ENCODE results near the gene CEACAM18.
A peak's percentile ranks its signal among the peaks of the same experiment; 100 is the strongest.
"Not testable (repeated sequence)": the region's sequence is repeated elsewhere in the genome, so short reads cannot be mapped to it uniquely, and the experiment has no call there.

Gene CEACAM18

DNA sequence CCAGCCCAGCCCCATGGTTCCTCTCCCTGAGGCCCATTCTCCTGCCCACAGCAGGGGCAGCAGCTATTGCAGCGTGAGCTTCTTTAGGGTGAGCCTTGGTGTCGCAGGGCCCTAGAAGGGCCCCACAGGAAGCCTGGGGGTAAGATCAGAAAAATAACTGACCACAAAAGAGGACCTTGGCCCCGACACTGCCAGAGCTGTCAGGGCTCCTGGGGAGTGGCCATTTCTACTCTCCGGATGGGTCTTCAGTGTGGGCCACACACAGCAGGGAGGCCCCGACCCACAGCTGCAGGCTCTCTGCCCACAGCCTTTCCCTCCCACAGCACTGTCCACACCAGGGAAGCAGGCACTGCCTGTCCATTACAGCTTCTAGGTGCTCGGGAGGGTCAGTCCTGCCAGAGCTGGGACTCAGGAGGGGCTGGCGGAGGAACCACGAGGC, 16.6 kb upstream of the CEACAM18 start:
- no peak for DNase-seq (ENCODE audit: low read depth, low spot score)

DNA sequence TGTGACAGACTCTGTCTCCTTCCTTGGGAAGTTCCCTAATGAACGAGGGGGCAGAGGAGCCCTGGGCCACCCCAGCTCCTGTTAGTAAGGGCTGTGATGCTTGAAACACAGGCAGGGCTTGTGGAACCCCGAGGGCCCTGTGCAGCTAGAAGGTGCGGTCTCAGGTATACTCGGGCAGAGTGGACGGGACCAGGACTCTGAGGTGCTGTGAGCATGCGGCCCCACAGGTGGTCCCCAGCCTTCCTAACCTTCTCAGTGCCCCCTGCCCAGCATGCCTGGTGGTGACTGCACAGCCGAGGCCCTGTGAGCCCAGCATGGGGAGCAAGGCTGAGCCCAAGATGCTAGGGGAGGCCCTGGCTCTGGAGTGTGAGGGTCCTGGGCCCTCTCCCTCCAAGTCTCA, 16.1 kb upstream of the CEACAM18 start:
- DNase-seq (ENCODE audit: low read depth, low spot score): no peak

DNA sequence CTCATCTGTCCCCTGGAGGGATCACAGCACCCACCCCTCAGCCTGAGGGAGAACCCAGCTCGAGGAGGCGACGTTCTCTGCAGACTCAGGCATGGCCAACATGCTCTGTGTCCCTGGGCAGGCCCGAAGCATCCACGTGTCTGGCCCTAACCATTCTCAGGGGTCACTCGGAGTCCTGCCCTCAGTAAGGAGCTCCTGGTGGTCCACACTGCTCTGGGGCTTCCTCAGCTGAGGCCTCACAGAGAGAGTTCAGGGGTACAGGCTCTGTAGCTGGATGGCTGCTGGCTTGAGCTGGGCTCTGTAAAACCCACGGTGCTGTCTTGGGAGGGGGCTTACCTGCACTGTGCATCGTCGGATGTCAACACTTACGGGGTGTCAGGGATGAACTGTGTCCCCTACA, 15.7 kb upstream of the CEACAM18 start:
- DNase-seq (ENCODE audit: low read depth, low spot score): no peak

GRCh38 chr19:51463976-51464581, 14.3 kb upstream of the CEACAM18 start:
- not testable (repeated sequence) for DNase-seq (ENCODE audit: low read depth, low spot score)

GRCh38 chr19:51466723-51467122, 11.6 kb upstream of the CEACAM18 start:
- no peak for DNase-seq (ENCODE audit: low read depth, low spot score)

DNA sequence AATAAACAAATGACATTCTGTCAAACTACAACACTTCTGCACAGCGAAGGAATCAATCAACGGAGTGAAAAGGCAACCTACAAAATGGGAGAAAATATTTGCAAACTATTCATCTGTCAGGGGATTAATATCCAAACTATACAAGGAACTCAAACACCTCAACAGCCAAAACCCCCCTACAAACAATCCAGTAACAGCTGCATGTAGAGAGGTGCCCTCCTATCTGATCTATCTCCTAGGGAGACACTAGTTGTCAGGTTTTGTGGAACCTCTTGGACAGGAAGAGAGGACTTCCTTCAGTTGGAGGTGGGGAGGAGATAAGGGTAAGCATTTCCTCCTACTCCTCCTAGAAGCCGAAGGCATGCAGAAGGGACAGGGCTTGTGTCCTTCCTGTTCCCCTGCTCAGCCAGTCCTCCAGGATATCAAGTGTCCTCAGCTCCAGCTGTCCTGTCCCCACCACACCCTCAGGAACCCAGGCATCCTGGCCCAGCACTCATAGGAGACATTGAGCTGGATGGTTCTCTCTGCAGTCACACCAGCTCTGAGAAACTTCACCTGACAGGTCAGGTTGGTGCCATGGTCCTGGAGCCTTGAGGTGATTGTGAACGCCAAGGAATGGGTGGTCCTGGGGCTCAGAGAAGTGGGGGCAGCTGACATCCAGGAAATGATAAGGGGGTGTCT, 10.3 kb upstream of the CEACAM18 start:
- no peak for DNase-seq (ENCODE audit: low read depth, low spot score)

- no peak for DNase-seq (ENCODE audit: low read depth, low spot score)
Measured at GRCh38 chr19:51468545-51468920, 9.8 kb upstream of the CEACAM18 start.

DNA sequence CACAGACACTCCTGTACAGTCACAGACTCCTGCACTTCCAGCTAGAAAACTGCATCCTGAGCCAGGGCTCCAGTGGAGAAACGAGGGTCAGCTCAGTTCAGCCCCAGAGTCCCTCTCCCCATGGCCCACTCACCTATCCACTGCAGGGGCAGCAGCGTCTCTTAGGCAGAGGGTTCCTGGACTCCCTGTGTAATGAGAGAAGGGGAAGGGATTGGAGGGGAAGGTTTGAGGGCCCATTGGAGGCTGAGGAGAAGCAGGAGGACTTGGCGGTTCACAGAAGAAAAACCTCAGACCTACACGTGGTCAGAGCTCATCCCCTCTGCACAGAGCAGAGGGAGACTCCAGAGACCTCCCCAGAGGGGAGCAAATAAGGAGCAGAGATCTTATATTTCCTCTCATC, 9.2 kb upstream of the CEACAM18 start:
- DNase-seq (ENCODE audit: low read depth, low spot score): no peak

DNA sequence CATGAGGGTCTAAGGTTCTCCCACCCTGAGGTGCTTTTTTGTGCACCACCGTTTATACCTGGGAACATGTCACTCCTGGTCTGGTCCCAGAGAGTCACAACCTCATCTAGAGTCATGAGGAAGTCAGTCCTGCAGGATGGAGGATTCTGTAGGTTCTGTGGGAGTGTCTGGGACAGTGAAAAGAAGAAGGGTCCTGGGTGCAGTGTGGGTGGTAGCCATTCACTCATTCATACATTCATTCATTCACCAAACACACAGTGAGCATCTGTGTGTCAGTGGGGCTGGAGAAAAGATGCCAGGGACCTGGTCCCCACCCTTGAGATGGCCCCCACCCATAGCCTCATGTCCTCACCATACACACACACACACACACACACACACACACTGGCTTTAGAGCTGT, 8.7 kb upstream of the CEACAM18 start:
- no peak for DNase-seq (ENCODE audit: low read depth, low spot score)

DNA sequence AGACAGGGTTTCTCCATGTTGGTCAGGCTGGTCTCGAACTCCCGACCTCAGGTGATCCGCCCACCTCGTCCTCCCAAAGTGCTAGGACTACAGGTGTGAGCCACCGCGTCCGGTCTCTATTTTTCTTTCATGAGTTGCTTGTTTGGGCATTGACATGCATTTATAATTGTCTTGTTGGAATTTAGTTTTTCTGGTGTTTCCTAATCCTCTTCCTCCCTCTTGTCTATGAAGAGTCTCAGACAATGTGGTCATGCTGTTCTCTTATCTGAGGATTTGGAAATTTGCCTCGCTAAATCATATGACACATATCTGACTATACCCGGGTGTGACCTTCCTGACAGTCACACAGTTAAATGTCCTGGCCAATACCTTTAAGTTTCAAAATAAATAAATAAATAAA, 7.4 kb upstream of the CEACAM18 start:
- DNase-seq (ENCODE audit: low read depth, low spot score): no peak

GRCh38 chr19:51471527-51471926, 6.8 kb upstream of the CEACAM18 start:
- DNase-seq (ENCODE audit: low read depth, low spot score): no peak

DNA sequence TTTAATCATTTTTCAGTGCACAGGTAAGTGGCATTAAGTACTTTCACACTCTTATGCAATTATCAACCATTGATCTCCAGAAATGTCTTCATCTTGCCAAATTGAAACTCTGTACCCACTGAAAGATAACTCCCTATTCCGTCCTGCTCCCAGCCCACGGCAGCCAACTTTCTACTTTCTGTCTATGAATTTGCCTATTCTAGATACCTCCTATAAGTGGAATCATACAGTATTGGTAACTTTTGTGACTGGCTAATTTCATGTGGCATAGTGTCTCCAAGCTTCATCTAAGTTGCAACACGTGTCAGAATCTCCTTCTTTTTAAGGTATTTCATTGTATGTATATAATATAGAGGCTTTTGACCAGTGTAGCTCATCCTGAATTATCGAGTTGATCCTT, 5.7 kb upstream of the CEACAM18 start:
- DNase-seq (ENCODE audit: low read depth, low spot score): no peak

GRCh38 chr19:51473009-51473707, 5.2 kb upstream of the CEACAM18 start:
- DNase-seq (ENCODE audit: low read depth, low spot score): peak; percentile 74

DNA sequence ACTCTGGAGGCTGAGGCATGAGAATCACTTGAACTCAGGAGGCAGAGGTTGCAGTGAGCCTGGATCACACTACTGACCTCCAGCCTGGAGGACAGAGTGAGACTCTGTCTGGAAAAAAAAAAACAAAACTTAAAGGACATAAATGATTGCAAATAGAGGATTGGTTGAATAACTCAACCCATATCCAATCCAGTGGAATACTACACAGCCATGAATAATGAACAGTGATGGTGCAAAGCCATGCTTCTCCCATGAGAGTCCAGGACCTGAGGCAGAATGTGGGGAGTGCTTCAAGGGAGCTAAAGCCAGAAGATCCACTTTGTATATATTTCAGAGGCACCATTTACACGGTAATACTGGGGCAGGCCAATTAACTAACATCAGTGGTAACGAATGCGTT, 2.2 kb upstream of the CEACAM18 start:
- DNase-seq (ENCODE audit: low read depth, low spot score): no peak

DNA sequence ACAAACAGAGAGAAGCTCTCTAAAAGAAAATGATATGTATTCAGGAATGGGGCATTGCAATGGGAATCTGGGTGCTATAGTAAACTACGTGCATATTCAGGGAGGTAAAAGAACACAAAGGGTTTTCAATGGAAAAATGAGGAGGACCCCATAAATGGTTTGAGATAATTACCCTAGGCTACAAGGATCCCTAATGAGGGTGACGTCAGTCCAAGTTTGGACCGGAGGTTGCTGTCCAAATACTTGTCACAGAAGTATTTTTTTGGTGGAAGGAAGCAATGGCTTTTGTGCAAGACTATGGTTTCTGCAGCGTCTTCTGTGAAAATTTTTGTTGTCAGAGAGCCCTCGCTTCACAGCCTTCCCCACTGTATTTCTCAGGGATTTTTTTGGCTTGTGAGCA, 995 bp upstream of the CEACAM18 start:
- DNase-seq (ENCODE audit: low read depth, low spot score): no peak

GRCh38 chr19:51479531-51480331, 1.4 kb downstream of the CEACAM18 start:
- DNase-seq (ENCODE audit: low read depth, low spot score): no peak

- DNase-seq (ENCODE audit: low read depth, low spot score): peak; percentile 35
Measured at GRCh38 chr19:51480590-51480989, 2.3 kb downstream of the CEACAM18 start.

DNA sequence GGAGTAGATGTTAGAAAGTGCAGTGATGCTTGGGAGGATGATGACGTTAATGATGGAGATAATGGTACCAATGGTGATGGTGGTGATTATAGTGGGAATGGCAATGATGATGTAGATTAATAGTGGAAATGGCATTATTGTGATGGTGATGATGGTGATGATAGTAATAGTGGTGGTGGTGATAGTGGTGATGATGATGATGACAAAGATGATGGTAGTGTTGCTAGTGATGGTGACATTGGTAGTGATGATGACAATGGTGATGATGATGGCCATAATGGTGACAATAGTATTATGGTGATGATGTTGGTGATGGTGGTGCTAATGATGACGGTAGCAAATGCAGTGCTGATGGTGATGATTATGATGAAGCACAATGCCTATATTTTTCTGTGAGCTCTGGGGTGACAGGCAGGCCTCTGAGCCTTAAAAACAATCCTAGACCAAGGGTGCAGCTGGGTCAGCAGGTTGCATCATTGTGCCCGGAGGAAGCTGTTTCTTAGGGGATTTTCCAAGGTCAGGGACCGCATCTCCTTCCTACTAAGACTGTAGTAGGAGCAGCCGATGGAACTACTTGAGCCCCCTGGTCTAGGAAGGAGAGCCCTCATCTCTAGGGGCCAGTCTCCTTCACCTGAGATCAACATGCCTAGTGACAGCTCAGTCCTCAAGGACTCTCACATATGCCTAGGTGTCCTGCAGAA, 7.8 kb downstream of the CEACAM18 start:
- no peak for DNase-seq (ENCODE audit: low read depth, low spot score)

GRCh38 chr19:51488491-51488890, 10.2 kb downstream of the CEACAM18 start:
- DNase-seq (ENCODE audit: low read depth, low spot score): no peak

DNA sequence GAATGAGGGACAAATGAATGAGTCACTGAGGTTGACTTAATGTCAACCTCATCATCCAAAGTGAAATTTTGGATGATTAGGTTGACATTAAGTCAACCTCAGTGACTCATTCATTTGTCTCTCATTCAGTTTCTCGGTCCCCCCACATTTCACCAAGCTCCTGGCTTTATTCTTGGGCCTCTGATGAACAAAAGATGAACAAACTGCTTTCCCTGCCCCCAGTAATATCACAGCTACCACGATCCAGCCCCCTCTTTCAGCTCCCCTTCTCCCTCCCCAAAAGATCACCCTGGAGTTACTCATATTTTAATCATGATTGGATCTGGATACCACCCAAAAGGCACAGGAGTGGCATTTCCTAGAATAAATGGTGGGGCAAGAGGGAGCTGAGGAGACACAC, 10.8 kb downstream of the CEACAM18 start:
- DNase-seq (ENCODE audit: low read depth, low spot score): no peak

GRCh38 chr19:51490676-51491075, 12.3 kb downstream of the CEACAM18 start:
- DNase-seq (ENCODE audit: low read depth, low spot score): no peak

GRCh38 chr19:51491586-51491985, 13.2 kb downstream of the CEACAM18 start:
- DNase-seq (ENCODE audit: low read depth, low spot score): no peak
